NOMO-1 treated with dmso at 0.1 percent for 144 hours (cell line): ENCODE measurements around the gene EGFR.

Experiments used
- DNase-seq: peaks from one replicate; lab custom pipeline; 2025; ENCODE audit not compliant: unreplicated experiment; lab: John Stamatoyannopoulos, UW

EGFR gene

GRCh38 chr7:55121249-55121648, 102.4 kb downstream of the EGFR start:
- no peak for DNase-seq

GRCh38 chr7:55122263-55122662, 103.4 kb downstream of the EGFR start:
- no peak for DNase-seq

- no peak for DNase-seq
These were observed 106.4 kb downstream of the EGFR start for GRCh38 chr7:55124989-55125875.

GRCh38 chr7:55127135-55127551, 108.3 kb downstream of the EGFR start:
- DNase-seq = no peak

GRCh38 chr7:55127622-55128081, 108.8 kb downstream of the EGFR start:
- no peak for DNase-seq

GRCh38 chr7:55128693-55129394, 110.0 kb downstream of the EGFR start:
- DNase-seq = no peak

- DNase-seq = no peak
These were observed 111.0 kb downstream of the EGFR start for GRCh38 chr7:55129541-55130394.

GRCh38 chr7:55130395-55131141, 111.8 kb downstream of the EGFR start:
- no peak for DNase-seq

GRCh38 chr7:55131142-55131929, 112.5 kb downstream of the EGFR start:
- no peak for DNase-seq

GRCh38 chr7:55132550-55132889, 113.7 kb downstream of the EGFR start:
- DNase-seq = no peak

GRCh38 chr7:55132890-55133551, 114.2 kb downstream of the EGFR start:
- no peak for DNase-seq

- DNase-seq = no peak
These were observed 115.0 kb downstream of the EGFR start for GRCh38 chr7:55133630-55134358.

GRCh38 chr7:55134359-55134725, 115.5 kb downstream of the EGFR start:
- no peak for DNase-seq

- DNase-seq = no peak
These were observed 116.0 kb downstream of the EGFR start for GRCh38 chr7:55134786-55135185.

- no peak for DNase-seq
These were observed 116.6 kb downstream of the EGFR start for GRCh38 chr7:55135462-55135861.

GRCh38 chr7:55138663-55139062, 119.8 kb downstream of the EGFR start:
- no peak for DNase-seq

GRCh38 chr7:55140221-55140940, 121.6 kb downstream of the EGFR start:
- no peak for DNase-seq

GRCh38 chr7:55140941-55141278, 122.1 kb downstream of the EGFR start:
- DNase-seq = no peak
